Hepatocyte (in vitro differentiated cells): ENCODE measurements around the gene FFAR2. TPM values are rescaled to one million over a fixed set of nuclear protein-coding genes. Genes with fewer than 3 reads are reported as not detected.
"Not testable (repeated sequence)": the region's sequence is repeated elsewhere in the genome, so short reads cannot be mapped to it uniquely, and the experiment has no call there.

Experiments
- DNase-seq: peaks from one replicate; pipeline ENCODE4 v3.0.0-alpha.2; 2016; ENCODE audit warnings: low spot score
- H2AFZ ChIP-seq: fragments of 200-600 bp; sonication (generic); 2 replicates; pipeline ENCODE4 v1.6.0; 2016; ENCODE audit warnings: antibody characterized with exemption, mild to moderate bottlenecking
- H3K27ac ChIP-seq: fragments of 200-600 bp; sonication (generic); 2 replicates; pipeline ENCODE4 v1.5.1; 2016; ENCODE audit warnings: mild to moderate bottlenecking
- H3K27me3 ChIP-seq: fragments of 200-600 bp; sonication (generic); 2 replicates; pipeline ENCODE4 v1.6.1; 2016
- H3K36me3 ChIP-seq: fragments of 200-600 bp; sonication (generic); replicated peaks from 2 replicates; pipeline ENCODE4 v1.5.1; 2016; ENCODE audit warnings: low read depth; ENCODE audit not compliant: insufficient read depth
- H3K4me1 ChIP-seq: fragments of 200-600 bp; sonication (generic); 2 replicates; pipeline ENCODE4 v1.5.1; 2016; ENCODE audit warnings: mild to moderate bottlenecking, moderate library complexity; ENCODE audit not compliant: insufficient read depth
- H3K4me2 ChIP-seq: fragments of 200-600 bp; sonication (generic); 2 replicates; pipeline ENCODE4 v1.6.0; 2016
- H3K4me3 ChIP-seq: fragments of 200-600 bp; sonication (generic); 2 replicates; pipeline ENCODE4 v1.5.1; 2016; ENCODE audit warnings: mild to moderate bottlenecking
- H3K79me2 ChIP-seq: fragments of 200-600 bp; sonication (generic); 2 replicates; pipeline ENCODE4 v1.6.0; 2017; ENCODE audit warnings: mild to moderate bottlenecking
- H3K9me2 ChIP-seq: fragments of 200-600 bp; sonication (generic); replicated peaks from 2 replicates; pipeline ENCODE4 v1.6.0; 2017; ENCODE audit warnings: mild to moderate bottlenecking; ENCODE audit not compliant: insufficient read depth
- H3K9me3 ChIP-seq: fragments of 200-600 bp; sonication (generic); 2 replicates; pipeline ENCODE4 v1.5.1; 2016; ENCODE audit warnings: low read depth, mild to moderate bottlenecking
- H4K20me1 ChIP-seq: fragments of 200-600 bp; sonication (generic); 2 replicates; pipeline ENCODE4 v1.6.0; 2016; ENCODE audit warnings: mild to moderate bottlenecking; ENCODE audit not compliant: insufficient read depth, poor library complexity, severe bottlenecking
- EZH2 ChIP-seq: fragments of 200-600 bp; sonication (generic); IDR thresholded peaks from 2 replicates; pipeline ENCODE4 v1.6.1; 2016; ENCODE audit warnings: antibody characterized with exemption, mild to moderate bottlenecking, borderline replicate concordance
- EZH2phosphoT487 ChIP-seq: fragments of 200-600 bp; sonication (generic); IDR thresholded peaks from one replicate; pipeline ENCODE4 v1.6.1; 2018; ENCODE audit warnings: antibody characterized with exemption, mild to moderate bottlenecking, low read depth, moderate library complexity; ENCODE audit not compliant: unreplicated experiment, severe bottlenecking
- WGBS: methylation state at CpG from one replicate; pipeline ENCODE4 v1.1.6; 2016; ENCODE audit warnings: low lambda C conversion rate; ENCODE audit errors: missing lambda C conversion rate; 5-methylcytosine and 5-hydroxymethylcytosine counted together
- polyA plus RNA-seq: library from polyadenylated mRNA; unstranded; fragments of >200 nt; fragmentation: Nextera tagmentation; extraction: Ambion mirVana; gene quantifications from 2 replicates; pipeline ENCODE4 v1.2.1, GENCODE V29; 2016
- total RNA-seq: library from RNA; depleted of rRNA; stranded (reverse); fragments of >200 nt; gene quantifications from 2 replicates; pipeline ENCODE4 v1.2.3, GENCODE V29; 2014
- TF ChIP-seq, protein P1 (sequence below): fragments of 200-600 bp; sonication (generic); IDR thresholded peaks from 2 replicates; pipeline ENCODE4 v1.5.1; 2016; ENCODE audit warnings: antibody characterized with exemption, mild to moderate bottlenecking; ENCODE audit not compliant: poor library complexity

FFAR2 gene
- total and polyA plus RNA-seq, 2 experiments from 2014 or later, result 0.20 TPM; not detected in 1

GRCh38 chr19:35474104-35474503 is 26.0 kb downstream of the FFAR2 start:
- no peaks in the 10 kb centered on the region for H3K79me2 ChIP-seq
- 94% methylated on average over 14 of the region's 14 CpGs for whole genome bisulfite sequencing
- H3K27ac ChIP-seq, result no peak overlapping the region

GRCh38 chr19:35474594-35474993 is 26.5 kb downstream of the FFAR2 start:
- WGBS, result 97% methylated on average over 7 of the region's 7 CpGs
- not testable (repeated sequence) for H3K79me2 ChIP-seq, H3K36me3 ChIP-seq

More at GRCh38 chr19:35474104-35474503, 26.0 kb downstream of the FFAR2 start:
- Histone ChIP-seq H2AFZ (no peak overlapping the region), H3K4me2 (no peak overlapping the region), H3K27me3 (no peaks in the 10 kb centered on the region), H3K36me3 (no peaks in the 10 kb centered on the region), H4K20me1 (no peaks in the 10 kb centered on the region), H3K9me2 (no peaks in the 10 kb centered on the region), H3K4me1 (no peaks in the 10 kb centered on the region), H3K9me3 (no peaks in the 10 kb centered on the region), H3K4me3 (no peak overlapping the region)
- no peak for DNase-seq
- TF ChIP-seq EZH2 (no peak), EZH2phosphoT487 (no peak)
- TF ChIP-seq, protein P1, sequence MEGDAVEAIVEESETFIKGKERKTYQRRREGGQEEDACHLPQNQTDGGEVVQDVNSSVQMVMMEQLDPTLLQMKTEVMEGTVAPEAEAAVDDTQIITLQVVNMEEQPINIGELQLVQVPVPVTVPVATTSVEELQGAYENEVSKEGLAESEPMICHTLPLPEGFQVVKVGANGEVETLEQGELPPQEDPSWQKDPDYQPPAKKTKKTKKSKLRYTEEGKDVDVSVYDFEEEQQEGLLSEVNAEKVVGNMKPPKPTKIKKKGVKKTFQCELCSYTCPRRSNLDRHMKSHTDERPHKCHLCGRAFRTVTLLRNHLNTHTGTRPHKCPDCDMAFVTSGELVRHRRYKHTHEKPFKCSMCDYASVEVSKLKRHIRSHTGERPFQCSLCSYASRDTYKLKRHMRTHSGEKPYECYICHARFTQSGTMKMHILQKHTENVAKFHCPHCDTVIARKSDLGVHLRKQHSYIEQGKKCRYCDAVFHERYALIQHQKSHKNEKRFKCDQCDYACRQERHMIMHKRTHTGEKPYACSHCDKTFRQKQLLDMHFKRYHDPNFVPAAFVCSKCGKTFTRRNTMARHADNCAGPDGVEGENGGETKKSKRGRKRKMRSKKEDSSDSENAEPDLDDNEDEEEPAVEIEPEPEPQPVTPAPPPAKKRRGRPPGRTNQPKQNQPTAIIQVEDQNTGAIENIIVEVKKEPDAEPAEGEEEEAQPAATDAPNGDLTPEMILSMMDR, result no peak

GRCh38 chr19:35476149-35476548 is 28.1 kb downstream of the FFAR2 start:
- no peaks in the 10 kb centered on the region for H3K36me3 ChIP-seq
- TF ChIP-seq EZH2phosphoT487 (no peak), EZH2 (no peak)
- TF ChIP-seq, protein P1, result no peak
- H2AFZ ChIP-seq, result no peak overlapping the region
- H3K9me2 ChIP-seq, result no peaks in the 10 kb centered on the region
- H3K79me2 ChIP-seq, result no peaks in the 10 kb centered on the region
- H3K27ac ChIP-seq, result no peak overlapping the region
- no peaks in the 10 kb centered on the region for H3K4me1 ChIP-seq
- 60% methylated on average over 4 of the region's 4 CpGs for WGBS
- no peak for DNase-seq
- no peaks in the 10 kb centered on the region for H3K9me3 ChIP-seq
- H3K4me3 ChIP-seq, result no peak overlapping the region
- no peaks in the 10 kb centered on the region for H4K20me1 ChIP-seq
- H3K27me3 ChIP-seq, result no peaks in the 10 kb centered on the region
- H3K4me2 ChIP-seq, result no peak overlapping the region

More at GRCh38 chr19:35474594-35474993, 26.5 kb downstream of the FFAR2 start:
- not testable (repeated sequence) for H2AFZ ChIP-seq, H4K20me1 ChIP-seq, H3K4me1 ChIP-seq, H3K9me2 ChIP-seq, H3K27me3 ChIP-seq, H3K9me3 ChIP-seq, DNase-seq, H3K27ac ChIP-seq, H3K4me3 ChIP-seq, H3K4me2 ChIP-seq

DNA sequence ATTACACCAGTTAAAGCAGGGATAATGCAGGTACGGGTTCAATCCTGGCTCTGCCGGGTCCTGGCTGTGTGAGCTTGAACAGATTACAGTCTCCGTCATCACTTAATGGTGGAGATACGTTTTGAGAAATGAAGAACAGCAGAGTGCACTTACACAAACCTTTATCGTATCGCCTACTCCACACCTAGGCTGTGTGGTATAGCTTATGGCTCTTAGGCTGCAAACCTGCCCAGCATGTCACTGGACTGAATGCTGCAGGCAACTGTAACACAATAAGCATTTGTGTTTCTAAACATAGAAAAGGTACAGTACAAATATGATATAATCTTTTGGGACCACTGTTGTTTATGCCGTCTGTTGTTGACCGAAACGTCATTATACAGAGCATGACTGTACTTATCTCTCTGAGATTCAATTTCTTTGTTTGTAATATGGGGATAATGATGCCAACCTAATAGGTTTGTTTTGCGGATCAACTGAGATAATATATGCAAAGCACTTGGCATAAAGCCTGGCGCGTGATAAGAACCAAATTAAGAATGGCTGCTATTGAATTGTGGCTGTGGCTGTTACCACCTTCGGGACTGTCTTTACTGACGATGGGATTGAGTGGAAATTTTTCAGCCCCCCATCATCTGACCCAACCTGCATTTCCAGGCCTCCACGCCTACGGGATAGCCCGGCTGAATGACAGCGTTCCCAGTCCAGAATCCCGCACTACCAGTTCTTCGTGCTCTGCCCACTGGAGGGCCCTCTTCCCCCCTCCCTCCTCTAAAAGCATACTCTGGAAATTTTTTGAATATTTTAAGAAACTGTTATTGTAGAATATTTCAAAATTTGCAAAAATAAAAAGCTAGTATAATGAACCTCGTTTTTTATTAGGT is 31.0 kb downstream of the FFAR2 start:
- no peak for DNase-seq
- Histone ChIP-seq H3K79me2 (no peaks in the 10 kb centered on the region), H3K4me1 (no peaks in the 10 kb centered on the region), H4K20me1 (no peaks in the 10 kb centered on the region), H3K9me2 (no peaks in the 10 kb centered on the region), H3K4me3 (no peak overlapping the region), H3K9me3 (no peaks in the 10 kb centered on the region), H3K27ac (no peak overlapping the region), H3K36me3 (no peaks in the 10 kb centered on the region), H2AFZ (no peak overlapping the region), H3K27me3 (no peaks in the 10 kb centered on the region), H3K4me2 (no peak overlapping the region)
- WGBS, result 75% methylated on average over 21 of the region's 21 CpGs
- no peak for TF ChIP-seq EZH2phosphoT487
- TF ChIP-seq EZH2, result no peak
- TF ChIP-seq, protein P1, result peak; percentile 7
